Osteocyte (in vitro differentiated cells): Measurements from ENCODE around the gene PDE10A. TPM values are rescaled to one million over a fixed set of nuclear protein-coding genes. Genes with fewer than 3 reads are reported as not detected.
"Not testable (repeated sequence)": the region's sequence is repeated elsewhere in the genome, so short reads cannot be mapped to it uniquely, and the experiment has no call there.

Experiments used
- DNase-seq: peaks from one replicate; pipeline ENCODE4 v3.0.0; 2021; ENCODE audit warnings: mixed read lengths; ENCODE audit not compliant: unreplicated experiment; ENCODE audit errors: extremely low spot score
- H3K27ac Mint-ChIP-seq: one replicate; pipeline ENCODE4 v1.8.0; 2021; ENCODE audit warnings: mild to moderate bottlenecking, mixed read lengths; ENCODE audit not compliant: unreplicated experiment
- H3K27me3 Mint-ChIP-seq: one replicate; pipeline ENCODE4 v1.8.0; 2021; ENCODE audit warnings: mixed read lengths; ENCODE audit not compliant: unreplicated experiment
- H3K36me3 Mint-ChIP-seq: one replicate; pipeline ENCODE4 v1.8.0; 2021; ENCODE audit warnings: mixed read lengths; ENCODE audit not compliant: unreplicated experiment
- H3K4me1 Mint-ChIP-seq: one replicate; pipeline ENCODE4 v1.8.0; 2021; ENCODE audit warnings: mixed read lengths; ENCODE audit not compliant: unreplicated experiment
- H3K4me3 Mint-ChIP-seq: one replicate; pipeline ENCODE4 v1.8.0; 2021; ENCODE audit warnings: mild to moderate bottlenecking, moderate library complexity, mixed read lengths; ENCODE audit not compliant: unreplicated experiment
- H3K9me3 Mint-ChIP-seq: one replicate; pipeline ENCODE4 v1.8.0; 2021; ENCODE audit warnings: mixed read lengths; ENCODE audit not compliant: unreplicated experiment
- CTCF ChIP-seq: fragments of 200-600 bp; sonication (generic); IDR thresholded peaks from 2 replicates; pipeline ENCODE4 v1.5.0; 2021; ENCODE audit warnings: antibody characterized with exemption, mild to moderate bottlenecking, moderate library complexity
- total RNA-seq: library from RNA; stranded (reverse); gene quantifications from 2 replicates; pipeline ENCODE4 v1.2.1, GENCODE V29; 2021

PDE10A gene
- total RNA-seq, 1 donor from 2014 or later, result 9.8 TPM

- H3K27ac Mint-ChIP-seq, result no peak overlapping the region
- no peak for TF ChIP-seq CTCF
- no peaks in the 10 kb centered on the region for H3K36me3 Mint-ChIP-seq
- peaks cover 5% of the 10 kb centered on the region for H3K4me1 Mint-ChIP-seq
- no peak overlapping the region for H3K4me3 Mint-ChIP-seq
- no peak for DNase-seq
- H3K9me3 Mint-ChIP-seq, result no peaks in the 10 kb centered on the region
- H3K27me3 Mint-ChIP-seq, result no peaks in the 10 kb centered on the region
Measured at GRCh38 chr6:165515963-165516624, 146.9 kb downstream of the PDE10A start.

DNA sequence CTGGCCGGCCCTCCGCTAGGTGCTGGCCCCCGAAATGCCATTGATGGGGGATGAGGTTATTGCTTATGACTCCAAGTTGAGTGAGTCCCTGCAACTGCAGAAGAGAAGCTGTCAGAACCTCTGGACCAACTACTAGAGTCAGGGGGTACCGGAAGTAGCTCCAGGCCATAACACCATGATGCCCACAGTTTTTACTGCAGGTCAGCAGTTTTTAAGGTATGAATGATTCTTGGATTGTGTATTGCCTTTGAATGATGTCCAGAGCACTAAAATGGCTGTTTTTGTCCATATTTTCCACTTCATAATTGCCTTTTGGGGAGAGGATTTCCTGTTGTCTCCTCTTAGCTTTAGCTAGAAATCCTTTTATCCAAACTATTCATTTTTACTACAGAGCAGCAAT, 148.4 kb downstream of the PDE10A start:
- no peak for TF ChIP-seq CTCF
- Mint-ChIP-seq H3K9me3 (no peaks in the 10 kb centered on the region), H3K4me3 (no peak overlapping the region), H3K27ac (no peak overlapping the region), H3K4me1 (peaks cover 5% of the 10 kb centered on the region), H3K36me3 (no peaks in the 10 kb centered on the region), H3K27me3 (no peaks in the 10 kb centered on the region)
- DNase-seq, result no peak

- Mint-ChIP-seq H3K4me3 (no peak overlapping the region), H3K36me3 (no peaks in the 10 kb centered on the region), H3K27me3 (no peaks in the 10 kb centered on the region), H3K9me3 (no peaks in the 10 kb centered on the region), H3K4me1 (peaks cover 5% of the 10 kb centered on the region), H3K27ac (no peak overlapping the region)
- no peak for DNase-seq
- TF ChIP-seq CTCF, result no peak
Measured at GRCh38 chr6:165511807-165512206, 151.2 kb downstream of the PDE10A start.

DNA sequence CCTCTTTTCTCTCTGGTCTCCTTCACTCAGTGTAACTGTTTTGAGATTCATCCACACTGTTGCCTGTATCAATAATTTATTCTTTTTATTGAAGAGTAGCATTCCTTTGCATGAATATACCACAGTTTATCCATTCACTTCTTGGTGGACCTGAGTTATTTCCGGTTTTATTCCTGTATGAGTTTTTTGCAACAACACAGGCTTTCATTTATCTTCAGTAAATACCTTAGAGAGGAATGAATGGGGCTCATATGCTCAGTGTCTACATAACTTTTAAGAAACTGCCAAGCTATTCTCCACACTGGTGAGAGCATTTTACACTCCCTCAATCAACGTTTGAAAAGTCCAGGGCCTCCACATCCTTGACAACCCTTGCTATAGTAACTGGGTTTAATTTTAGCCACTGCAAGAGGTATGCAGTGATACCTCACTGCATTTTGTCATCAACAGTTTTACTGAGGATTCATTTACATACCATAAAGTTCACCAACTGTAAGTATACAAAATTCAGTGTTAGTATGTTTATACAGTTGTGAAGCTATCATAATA, 154.6 kb downstream of the PDE10A start:
- DNase-seq, result no peak
- Mint-ChIP-seq H3K4me3 (no peak overlapping the region), H3K9me3 (no peaks in the 10 kb centered on the region), H3K36me3 (no peaks in the 10 kb centered on the region), H3K4me1 (no peaks in the 10 kb centered on the region), H3K27me3 (no peaks in the 10 kb centered on the region), H3K27ac (no peak overlapping the region)
- TF ChIP-seq CTCF, result no peak

DNA sequence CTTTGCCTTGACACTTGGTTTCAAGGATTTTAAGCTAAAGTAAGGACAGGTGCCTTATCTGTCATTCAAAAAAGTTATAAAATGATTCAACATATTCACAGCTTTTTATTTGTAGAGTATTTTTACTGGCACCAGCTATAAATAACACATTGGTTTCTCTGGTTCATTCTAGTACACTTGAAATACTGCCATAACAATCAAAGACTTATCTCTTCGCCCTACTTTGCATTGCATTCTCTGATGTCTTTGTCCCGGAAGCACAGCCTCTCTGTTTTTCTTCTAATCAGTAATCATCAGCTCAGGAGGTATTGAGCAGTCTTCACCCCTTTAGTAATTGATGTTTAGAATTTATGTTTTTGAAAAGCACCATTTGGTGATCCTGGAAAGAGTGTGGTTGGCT, 156.4 kb downstream of the PDE10A start:
- Mint-ChIP-seq H3K36me3 (no peaks in the 10 kb centered on the region), H3K27me3 (no peaks in the 10 kb centered on the region), H3K4me3 (no peak overlapping the region)

DNA sequence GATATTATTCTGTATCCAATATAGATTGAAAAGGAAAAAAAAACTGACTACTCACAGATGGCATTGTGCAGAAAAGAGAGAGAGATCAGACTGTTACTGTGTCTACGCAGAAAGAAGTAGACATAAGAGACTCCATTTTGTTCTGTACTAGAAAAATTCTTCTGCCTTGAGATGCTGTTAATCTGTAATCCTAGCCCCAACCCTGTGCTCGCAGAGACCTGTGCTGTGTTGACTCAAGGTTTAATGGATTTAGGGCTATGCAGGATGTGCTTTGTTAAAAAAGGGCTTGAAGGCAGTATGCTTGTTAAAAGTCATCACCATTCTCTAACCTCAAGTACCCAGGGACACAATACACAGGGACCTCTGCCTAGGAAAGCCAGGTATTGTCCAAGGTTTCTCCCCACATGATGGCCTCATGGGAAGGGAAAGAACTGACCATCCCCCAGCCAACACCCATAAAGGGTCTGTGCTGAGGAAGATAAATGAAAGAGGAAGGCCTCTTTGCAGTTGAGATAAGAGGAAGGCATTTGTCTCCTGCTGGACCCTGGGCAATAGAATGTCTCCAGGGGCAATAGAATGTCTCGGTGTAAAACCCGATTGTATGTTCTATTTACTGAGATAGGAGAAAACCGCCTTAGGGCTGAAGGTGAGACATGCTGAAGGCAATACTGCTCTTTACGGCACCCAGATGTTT, 162.7 kb downstream of the PDE10A start:
- not testable (repeated sequence) for DNase-seq, H3K27me3 Mint-ChIP-seq, H3K4me3 Mint-ChIP-seq, H3K9me3 Mint-ChIP-seq, H3K36me3 Mint-ChIP-seq, H3K27ac Mint-ChIP-seq, H3K4me1 Mint-ChIP-seq

More for the DNA sequence above, 156.4 kb downstream of the PDE10A start:
- H3K27ac Mint-ChIP-seq, result no peak overlapping the region
- H3K9me3 Mint-ChIP-seq, result no peaks in the 10 kb centered on the region
- DNase-seq, result no peak
- TF ChIP-seq CTCF, result no peak
- H3K4me1 Mint-ChIP-seq, result no peaks in the 10 kb centered on the region
